HG03571 (cell line): Measurements from ENCODE around the gene PIP4K2A.
"Not testable (repeated sequence)": the region's sequence is repeated elsewhere in the genome, so short reads cannot be mapped to it uniquely, and the experiment has no call there.

Experiments used
- ATAC-seq: cut with Tn5 transposase; IDR thresholded peaks from one replicate; pipeline ENCODE4 v1.9.1; 2021; ENCODE audit not compliant: unreplicated experiment

The PIP4K2A gene

DNA sequence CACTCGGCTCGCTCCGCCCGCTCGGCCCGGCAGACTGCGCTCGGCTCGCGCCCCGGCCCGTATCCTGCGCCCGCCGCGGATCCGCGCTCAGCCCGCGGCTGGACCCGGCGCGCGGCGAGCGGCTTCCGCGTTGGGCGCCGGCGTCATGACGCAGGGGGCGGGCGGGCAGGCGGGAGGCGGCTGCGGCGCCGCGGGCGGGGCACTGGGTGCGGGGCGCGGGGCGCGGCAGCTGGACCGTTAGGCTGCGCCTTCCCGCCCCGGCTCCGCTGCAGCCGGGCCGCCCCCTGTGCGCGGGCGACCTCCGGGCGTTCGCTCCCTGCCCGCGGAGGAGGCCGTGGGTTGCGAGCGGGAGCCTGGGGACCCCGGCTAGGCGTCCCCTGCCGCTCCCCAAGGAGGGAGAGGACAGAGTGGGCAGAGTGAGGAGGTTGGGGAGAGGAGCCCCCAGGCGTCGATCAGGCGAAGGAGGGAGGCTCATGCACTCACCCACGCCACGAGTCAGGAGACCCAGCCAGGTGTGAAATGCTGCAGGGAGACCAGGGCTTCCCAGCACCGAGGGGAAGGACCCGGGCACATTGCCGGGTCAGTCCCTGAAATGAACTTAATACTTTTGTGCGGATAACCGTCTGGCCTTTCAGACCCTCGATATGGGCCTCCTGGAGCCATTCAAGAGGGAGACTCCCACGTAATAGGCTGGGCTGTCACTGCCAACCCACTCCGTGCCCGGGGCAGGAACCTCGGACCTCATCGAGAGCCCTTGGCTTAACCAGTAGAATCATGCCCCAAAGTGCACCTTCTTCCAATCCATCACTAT lies at the start of gene PIP4K2A:
TSS of gene PIP4K2A (minus strand) at position 100 of the 811 bp plus-strand sequence. CDS start 252 bp downstream, outside the sequence.
- peak; percentile 73 for ATAC-seq

DNA sequence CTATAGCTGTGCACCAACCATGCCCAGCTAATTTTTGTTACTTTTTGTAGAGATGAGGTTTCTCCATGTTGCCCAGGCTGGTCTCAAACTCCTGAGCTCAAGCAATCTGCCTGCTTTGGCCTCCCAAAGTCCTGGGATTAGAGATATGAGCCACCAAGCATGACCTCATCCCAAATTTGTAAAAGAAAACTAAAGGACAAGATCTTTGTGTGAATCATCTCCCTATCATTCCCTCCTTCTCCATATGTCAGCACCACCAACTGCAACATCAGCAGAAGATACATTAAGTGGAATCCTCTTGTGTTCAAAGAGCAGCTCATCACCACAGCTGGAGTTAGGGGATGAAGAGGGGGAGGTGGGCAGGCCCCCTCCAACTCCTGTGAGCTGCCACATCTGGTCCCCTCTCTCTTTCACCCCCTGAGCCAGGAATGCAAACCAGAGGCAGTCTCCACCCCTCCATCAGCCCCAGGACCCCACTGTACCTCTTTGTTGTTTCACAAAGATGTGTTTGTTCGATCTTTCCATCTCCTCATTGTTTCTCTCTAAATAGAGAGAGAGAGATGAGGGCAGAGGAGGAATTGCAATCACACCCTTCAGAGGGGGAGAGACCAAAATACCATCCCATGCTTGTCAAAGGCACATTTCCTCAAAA lies 47.3 kb upstream of the PIP4K2A start:
- ATAC-seq = no peak

DNA sequence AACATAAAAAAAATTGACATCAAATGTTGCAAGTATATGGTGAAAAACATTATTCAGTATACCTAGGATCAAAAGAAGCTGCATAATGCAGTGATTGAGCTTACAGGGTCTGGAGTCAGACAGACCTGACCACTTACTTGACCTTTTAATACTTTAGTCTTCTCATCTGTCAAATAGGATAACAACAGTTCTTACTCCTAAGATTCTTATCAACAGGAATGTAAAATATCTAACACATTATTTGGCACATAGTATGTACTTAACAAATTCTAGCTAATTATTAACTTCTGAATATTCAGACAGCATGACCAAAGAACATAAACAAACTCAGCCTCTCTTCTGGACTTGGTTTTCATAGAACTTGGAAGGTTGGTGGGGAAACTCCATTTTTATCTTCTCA lies 45.6 kb upstream of the PIP4K2A start:
- no peak for ATAC-seq

DNA sequence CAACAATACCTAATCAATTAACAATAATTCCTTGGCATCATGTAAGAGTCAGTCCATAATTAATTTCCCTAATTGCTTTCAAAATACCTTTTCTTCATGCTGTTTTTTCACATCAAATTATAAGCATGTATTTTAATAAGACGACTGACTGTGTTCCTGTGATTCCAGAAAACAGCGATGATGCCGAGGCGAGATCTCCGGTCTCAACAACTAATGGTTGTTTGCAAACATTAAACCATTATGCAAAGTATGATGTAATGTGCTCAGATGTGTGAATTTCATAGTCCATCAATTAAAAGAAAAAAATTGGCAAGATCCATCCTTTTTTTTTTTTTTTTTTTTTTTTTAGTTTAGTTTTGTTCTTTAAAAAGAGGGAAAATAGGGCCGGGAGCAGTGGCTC lies 44.5 kb upstream of the PIP4K2A start:
- no peak for ATAC-seq

DNA sequence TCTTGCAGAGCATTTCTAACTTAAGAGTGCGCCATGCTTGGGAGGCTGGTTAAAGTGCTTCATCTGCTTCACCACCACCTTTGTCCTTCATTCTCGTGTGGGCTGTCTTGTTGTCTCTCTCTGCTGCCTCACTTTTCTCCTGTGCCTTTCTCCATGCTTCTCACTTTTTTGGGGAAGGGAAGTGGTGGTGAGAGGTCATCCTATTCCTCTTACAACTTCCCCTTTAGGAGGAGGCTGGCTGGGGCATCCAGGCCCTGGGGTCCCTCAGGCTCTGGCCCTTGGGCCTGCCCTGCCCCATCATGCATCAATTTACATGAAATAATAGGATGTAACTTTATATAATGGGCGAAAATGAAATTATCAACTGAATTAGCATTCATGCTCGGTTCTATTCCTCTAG lies 39.9 kb upstream of the PIP4K2A start:
- ATAC-seq = no peak

DNA sequence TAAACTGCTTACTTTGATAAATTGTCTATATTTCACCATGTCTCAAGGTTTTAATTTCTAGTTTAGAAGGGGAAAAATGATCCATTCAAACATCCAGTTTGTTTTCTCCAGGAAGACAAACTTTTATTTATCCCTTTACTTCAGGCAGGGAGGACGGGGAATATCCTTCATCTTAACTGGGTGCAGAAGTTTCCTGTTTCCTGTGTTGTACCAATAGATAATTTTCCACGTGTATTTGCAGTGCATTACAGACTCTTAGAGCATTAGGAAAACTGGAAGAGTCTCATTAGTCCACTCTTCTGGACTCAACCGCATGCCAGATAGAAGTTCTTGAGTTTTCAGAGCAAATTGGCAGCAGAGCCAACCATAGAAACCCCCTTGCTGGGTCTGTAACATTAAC lies 39.4 kb upstream of the PIP4K2A start:
- ATAC-seq = no peak

DNA sequence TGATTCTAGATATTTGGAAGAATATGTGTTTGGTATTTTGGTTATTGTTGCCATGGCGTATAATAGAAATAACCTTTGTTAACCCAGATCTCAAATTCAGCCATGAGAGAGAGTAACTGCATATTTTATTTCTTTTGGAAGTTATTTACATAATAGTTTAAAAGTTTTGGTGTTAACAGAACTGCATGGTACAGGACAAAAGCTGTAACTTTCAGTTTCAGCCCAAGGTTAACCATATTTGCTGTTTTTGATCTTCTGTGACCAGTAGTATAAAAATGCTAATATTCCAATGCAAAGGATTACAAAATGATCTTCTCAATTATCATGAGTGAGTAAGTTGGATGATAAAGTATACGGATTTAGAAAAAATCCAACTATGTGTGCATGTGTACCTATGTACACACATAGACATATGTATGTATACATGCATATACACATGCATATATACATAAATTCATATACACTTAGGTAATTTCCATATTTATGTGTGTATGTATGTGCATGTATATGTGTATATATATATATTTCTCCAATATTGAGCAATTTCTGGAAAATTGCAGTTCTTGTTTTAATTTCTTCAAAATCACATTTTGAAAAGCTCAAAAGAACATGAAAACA lies 38.0 kb upstream of the PIP4K2A start:
- ATAC-seq = no peak

DNA sequence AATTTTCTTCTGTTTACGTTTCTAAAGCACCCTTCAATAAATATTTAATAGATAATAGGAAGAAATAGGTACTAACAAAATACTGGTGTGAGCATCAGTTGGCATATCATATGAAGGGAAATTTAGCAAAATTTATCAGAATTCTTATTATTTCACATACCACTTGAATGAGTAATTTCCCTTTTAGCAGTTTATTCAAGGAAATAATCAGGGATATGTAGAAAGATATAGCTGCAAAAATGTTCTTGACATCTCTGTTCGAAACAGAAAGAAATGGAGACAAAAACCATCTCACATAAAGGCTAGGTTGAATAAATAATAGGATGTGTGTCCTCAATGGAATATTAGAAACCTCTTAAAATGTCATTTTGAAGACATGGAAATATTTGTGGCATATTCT lies 35.8 kb upstream of the PIP4K2A start:
- ATAC-seq = no peak

DNA sequence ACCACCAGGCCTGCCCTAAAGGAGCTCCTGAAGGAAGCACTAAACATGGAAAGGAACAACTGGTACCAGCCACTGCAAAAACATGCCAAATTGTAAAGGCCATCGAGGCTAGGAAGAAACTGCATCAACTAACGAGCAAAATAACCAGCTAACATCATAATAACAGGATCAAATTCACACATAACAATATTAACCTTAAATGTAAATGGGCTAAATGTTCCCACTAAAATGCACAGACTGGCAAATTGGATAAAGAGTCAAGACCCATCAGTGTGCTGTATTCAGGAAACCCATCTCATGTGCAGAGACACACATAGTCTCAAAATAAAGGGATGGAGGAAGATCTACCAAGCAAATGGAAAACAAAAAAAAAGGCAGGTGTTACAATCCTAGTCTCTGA lies 30.5 kb upstream of the PIP4K2A start:
- ATAC-seq = not testable (repeated sequence)

DNA sequence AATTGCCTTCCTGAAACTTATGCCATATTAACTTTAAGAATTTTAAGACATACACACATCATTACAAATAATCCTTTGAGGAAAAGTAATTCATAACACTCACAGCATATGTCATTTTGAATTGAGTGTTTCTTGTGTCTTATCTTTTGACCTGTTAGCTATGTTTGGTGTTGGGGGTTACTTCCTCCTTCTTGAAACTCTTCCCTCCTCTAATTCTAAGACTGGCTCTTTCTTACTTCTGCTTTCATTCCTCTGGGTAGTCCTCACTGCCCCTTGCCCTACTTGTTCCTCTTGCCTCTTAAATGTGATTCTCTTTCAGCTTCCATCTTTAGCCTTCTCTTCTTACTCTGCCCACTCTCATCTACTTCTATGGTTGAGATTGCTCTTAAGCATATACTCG lies 28.3 kb upstream of the PIP4K2A start:
- peak; percentile 99 for ATAC-seq

DNA sequence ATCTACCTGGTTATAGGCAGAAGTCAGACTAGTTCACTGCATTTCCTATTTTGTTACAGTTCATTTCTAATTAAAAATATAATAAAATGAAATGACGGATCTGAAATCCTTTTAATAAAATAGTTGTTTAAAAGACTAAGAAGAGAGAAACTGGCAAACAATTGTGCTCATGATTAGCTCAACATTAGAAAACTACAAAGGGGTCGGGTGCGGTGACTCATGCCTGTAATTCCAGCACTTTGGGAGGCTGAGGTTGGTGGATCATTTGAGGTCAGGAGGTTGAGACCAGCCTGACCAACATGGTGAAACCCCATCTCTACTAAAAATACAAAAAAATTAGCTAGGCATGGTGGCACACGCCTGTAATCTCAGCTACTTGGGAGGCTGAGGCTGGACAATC lies 27.3 kb upstream of the PIP4K2A start:
- not testable (repeated sequence) for ATAC-seq

DNA sequence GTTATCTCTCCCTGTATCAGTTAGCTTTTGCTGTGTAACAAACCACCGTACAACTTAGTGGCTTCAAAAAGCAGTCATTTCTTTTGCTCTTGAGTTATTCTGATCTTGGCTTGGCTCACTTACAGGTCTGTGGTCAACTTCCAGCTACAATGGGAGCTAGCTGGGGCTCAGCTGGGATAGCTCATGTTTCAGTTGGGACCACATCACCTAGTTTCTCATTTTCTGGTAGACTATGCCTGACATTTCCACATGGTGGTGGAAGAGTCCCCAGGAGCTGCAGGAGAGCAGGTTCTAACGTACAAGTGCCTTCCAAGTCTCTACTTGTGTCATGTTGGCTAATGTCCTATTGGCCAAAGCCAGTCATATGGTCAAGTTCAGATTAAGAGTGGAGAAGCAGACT lies 25.8 kb upstream of the PIP4K2A start:
- no peak for ATAC-seq

DNA sequence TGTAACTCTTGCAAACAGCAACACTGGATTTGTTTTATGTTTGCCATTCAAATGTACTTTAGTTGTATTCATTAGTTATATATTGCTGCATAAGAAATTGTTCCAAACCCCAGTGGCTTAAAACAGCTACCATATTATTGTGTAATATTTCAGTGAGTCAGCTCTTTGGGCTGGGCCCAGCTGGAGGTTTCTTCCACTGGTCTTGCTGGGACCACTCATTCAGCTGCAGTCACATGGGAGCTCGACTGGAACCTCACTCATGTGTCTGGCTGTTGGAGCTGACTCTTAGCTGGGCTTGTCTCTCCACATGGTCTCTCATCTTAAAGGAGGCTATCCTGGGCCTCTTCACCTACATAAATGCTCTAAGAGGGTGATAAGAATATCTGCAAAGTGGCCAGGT lies 23.2 kb upstream of the PIP4K2A start:
- ATAC-seq = no peak

DNA sequence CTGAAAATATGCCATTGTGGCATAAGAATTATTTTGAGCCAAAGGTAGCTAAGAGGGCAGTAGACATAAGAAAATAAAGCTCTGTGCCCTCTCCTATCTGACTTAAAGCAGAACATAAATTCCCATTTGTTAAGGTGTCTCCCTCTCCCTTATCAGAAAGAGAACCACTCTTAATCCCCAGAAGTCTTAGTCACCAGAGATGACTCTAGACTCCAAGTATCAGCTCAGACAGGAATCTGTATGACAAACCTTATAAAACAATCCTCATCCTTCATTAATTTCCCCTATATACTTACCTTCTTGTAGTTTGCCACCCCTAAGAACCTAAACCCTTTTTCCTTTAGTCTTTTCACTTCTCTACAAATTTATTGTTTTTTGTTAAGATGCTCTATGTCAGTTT lies 21.8 kb upstream of the PIP4K2A start:
- ATAC-seq = no peak

DNA sequence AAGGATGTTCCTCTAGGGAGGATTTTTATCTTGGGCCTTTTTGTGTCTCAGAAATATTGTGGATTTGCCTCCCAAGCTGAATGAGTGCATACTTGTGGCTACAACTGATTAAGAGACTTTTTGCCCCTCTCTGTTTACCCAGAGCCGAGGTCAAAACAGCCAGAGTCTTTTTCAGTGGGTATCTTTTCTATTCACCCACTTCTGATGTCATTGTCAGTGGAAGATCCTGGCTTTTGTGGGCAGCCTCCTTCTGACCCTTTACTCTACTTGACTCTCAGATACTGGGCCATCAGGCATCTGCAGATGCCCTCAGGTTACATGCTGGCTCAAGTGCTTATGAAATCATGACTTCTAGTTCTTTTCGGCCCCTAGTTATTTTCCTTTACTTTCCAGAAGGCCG lies 19.6 kb upstream of the PIP4K2A start:
- ATAC-seq = no peak

DNA sequence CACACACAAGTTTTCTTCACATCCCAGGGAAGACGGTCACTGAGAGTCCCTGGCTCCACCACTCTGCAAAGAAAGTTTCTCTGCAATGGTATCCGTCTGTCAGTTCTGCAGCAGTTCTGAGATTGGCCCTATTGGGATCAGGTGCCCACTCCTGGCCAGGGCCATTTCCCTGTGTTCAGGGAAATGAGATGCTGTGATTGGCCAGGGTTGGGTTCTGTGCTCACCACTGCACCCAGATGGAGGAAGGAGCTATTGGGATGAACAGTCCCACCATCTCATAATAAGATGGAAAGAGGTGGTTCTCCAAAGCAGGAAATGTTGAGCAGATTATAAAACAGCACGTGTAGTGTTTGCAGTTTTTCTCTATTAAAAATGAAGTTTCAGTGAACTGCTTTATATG lies 13.3 kb upstream of the PIP4K2A start:
- no peak for ATAC-seq

DNA sequence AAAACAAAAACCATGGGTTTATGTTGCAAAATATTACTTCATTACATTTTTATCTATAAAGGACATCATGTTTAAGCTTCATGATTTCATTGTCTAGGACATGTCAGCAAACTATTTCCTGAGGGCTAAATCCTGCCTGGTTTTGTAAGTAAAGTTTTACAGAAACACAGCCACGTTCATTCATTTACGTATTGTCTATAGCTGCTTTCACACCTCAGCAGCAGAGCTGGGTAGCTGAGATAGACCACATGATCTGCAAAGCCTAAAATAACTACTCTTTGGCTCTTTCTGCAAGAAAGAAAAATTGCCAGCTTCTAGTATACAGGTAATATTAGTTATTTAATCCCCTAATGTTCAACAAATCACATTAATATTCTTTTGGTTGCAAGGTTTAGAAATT lies 12.7 kb upstream of the PIP4K2A start:
- ATAC-seq = no peak

DNA sequence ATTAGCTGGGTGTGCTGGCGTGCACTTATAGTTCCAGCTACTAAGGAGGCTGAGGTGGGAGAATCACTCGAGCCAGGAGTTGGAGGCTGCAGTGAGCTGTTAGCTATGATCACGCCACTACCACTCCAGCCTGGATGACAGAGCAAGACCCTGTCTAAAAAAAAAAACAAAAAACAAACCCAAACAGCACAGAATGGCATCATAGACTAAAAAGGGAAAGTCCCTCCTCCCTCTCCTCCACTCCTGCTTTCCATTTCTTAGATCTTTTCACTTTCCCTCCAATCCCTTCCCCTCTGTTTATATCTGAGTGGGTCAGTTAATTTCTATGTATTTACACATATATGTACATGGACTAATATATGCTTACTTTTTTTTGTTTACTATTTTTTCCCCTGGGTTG lies 10.4 kb upstream of the PIP4K2A start:
- ATAC-seq = no peak

DNA sequence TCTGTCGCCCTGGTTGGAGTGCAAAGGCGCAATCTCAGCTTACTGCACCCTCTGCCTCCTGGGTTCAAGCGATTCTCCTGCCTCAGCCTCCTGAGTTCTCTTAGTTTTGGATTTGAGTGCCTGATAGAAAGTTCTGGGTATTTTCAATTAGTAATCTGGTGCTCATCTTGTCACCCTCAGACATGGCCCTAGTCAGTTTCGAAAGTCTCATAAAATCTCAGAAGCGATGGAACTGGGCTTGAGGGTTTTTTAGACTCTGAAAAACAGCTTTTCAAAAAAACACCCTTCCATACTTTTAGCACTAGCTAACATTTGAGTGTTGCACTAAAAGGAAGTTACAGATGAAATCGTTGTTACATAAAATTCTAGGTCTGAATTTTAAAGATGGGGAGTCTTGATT lies 9.4 kb upstream of the PIP4K2A start:
- ATAC-seq = peak; percentile 42

DNA sequence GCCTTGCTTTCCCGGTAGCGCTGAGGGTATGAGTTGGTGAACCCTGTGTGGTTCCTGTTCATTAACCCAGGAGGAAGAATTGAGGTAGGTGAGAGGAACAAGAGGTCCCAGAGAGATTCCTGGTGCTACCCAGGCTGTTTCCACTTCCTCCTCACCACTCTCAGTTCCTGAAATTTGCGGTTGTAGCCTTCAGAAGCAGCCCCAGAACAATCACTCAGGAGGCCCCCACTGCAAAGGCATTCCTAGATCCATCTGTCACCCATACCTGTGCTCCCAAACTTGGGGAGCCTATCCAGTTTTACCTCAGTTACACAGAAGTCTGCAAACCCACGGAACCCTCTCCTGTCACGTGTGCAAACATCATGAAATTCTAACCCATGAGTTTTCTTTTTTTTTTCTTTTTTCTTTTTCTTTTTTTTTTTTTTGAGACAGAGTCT lies 9.0 kb upstream of the PIP4K2A start:
- ATAC-seq = peak; percentile 81

DNA sequence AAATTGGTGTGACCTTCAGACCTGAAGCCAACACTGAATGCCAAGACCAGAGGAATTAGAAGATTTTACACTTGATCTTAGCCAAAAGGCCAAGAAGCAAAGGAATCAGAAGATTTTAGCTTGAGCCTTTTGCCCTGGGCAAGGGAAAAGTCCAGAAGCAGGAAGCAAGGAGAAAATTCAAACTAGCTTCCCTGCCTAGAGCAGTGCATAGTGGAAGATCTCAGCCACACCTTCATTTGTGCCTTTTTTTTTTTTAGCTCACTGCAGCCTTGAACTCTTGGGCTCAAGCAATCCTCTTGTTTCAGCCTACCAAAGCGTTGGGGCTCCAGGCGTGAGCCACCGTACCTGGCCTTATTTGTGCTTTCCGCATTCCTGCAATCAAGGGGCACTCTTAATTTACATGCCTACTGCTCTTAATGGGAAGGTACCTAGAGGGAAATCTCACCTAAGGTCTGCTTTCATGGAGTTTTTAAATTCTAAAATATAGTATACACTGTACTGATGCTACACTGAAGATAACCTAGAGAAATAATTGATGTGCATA lies 8.3 kb upstream of the PIP4K2A start:
- ATAC-seq = no peak

DNA sequence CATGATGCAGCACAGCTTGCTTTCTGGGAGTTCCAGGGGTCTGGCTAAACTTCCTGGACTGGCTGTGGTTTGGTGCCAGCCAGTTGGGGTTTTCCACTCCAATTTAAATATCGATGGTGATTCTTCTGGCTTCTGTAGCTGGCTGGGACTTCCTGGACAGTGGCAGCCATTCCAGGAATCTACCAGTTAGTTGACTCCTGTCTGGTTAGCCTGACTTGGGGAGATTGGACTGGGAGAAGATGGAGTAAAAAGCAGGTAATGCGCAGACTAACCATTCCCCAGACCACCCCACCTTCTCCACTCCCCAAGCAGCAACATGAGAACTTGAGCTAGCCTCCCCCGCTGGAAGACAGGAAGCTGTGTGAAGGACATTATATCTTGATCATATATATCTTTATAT lies 6.3 kb upstream of the PIP4K2A start:
- no peak for ATAC-seq
